Thoracic aorta (tissue), 2 donors: Measurements from ENCODE around the gene DUSP5. TPM values are rescaled to one million over a fixed set of nuclear protein-coding genes. Genes with fewer than 3 reads are reported as not detected.
A peak's percentile ranks its signal among the peaks of the same experiment; 100 is the strongest.

Source experiments
- ATAC-seq: fragments of 150-250 bp; one replicate; pipeline ENCODE4 v1.8.0; 2017; ENCODE audit warnings: low read depth; ENCODE audit not compliant: insufficient number of reproducible peaks, low FRiP score
- DNase-seq: peaks from one replicate; pipeline ENCODE4 v3.0.0-alpha.2; 2020; ENCODE audit warnings: low spot score
- H3K27ac ChIP-seq, 2 donors: fragments of 200-600 bp; sonication (generic); 1 replicate in 1 of 2; 2 replicates in 1 of 2; pipeline ENCODE4 v1.5.1; 2016; ENCODE audit warnings: mild to moderate bottlenecking in 2 of 2, moderate library complexity in 2 of 2
- H3K27me3 ChIP-seq: fragments of 200-600 bp; sonication (generic); replicated peaks from 2 replicates; pipeline ENCODE4 v1.6.0; 2016; ENCODE audit warnings: mild to moderate bottlenecking; ENCODE audit not compliant: insufficient read depth
- H3K36me3 ChIP-seq: fragments of 200-600 bp; sonication (generic); one replicate; pipeline ENCODE4 v1.5.1; 2016
- H3K4me1 ChIP-seq, 2 donors: fragments of 200-600 bp; sonication (generic); 1 replicate in 1 of 2; 2 replicates in 1 of 2; pipeline versions ENCODE4 v1.5.1 to v1.6.0; 2016; ENCODE audit warnings: low read depth in 2 of 2, mild to moderate bottlenecking in 1 of 2; ENCODE audit not compliant: control insufficient read depth in 1 of 2
- H3K4me3 ChIP-seq: fragments of 200-600 bp; sonication (generic); 2 replicates; pipeline ENCODE4 v1.5.1; 2016; ENCODE audit warnings: mild to moderate bottlenecking
- H3K9me3 ChIP-seq: fragments of 200-600 bp; sonication (generic); 2 replicates; pipeline ENCODE4 v1.5.1; 2016
- CTCF ChIP-seq: fragments of 200-600 bp; sonication (generic); IDR thresholded peaks from one replicate; pipeline ENCODE4 v1.5.1; 2019; ENCODE audit warnings: antibody characterized with exemption
- total RNA-seq, 2 donors: library from RNA; depleted of rRNA; stranded (reverse); fragments of >200 nt; gene quantifications; one replicate each; pipeline versions ENCODE4 v1.1.0 to v1.2.3, GENCODE V29; 2016

DUSP5 gene
- total RNA-seq, 2 donors from 2014 or later = 12.7 to 13.1 TPM

DNA sequence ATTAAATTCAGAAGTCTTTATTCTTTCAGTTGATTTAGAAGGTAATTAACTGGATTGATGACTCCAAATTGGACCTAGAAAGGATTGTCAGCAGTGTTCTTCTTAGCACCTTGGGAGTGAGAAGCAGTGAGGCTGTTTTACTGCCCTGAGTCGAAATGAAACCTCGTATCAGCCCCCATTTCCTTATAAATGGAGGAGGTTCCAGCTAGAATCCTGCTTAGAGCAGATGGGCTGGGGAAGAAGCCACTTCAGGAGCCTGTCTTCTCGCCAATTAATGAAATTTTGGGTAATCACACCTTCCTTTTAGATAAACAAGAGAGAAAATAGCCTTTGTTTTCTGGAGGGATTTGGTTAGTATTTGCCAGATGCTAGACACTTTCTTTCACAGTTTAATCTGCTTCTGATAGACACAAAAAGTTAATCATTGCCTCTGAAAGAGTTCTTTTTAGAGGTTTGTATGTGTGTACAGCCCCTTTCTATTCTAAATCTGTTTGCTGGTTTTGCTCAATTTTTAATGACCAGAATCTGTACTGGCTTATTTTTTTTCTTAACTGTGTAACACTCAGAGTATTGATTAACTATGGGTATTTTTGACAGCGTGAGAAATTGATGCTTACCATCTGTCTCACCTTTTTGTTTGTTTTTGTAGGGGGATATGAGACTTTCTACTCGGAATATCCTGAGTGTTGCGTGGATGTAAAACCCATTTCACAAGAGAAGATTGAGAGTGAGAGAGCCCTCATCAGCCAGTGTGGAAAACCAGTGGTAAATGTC, 4.6 kb downstream of the DUSP5 start:
- no peak overlapping the region for H3K27ac ChIP-seq
- DNase-seq = no peak
- no peaks in the 10 kb centered on the region for H3K9me3 ChIP-seq
- no peak overlapping the region for H3K4me3 ChIP-seq
- peaks cover 26 to 35% of the 10 kb centered on the region in 2 donors for H3K4me1 ChIP-seq
- no peak for TF ChIP-seq CTCF
- ATAC-seq = no peak
- no peaks in the 10 kb centered on the region for H3K27me3 ChIP-seq
- no peaks in the 10 kb centered on the region for H3K36me3 ChIP-seq

- ATAC-seq (no peak), DNase-seq (no peak)
- Histone ChIP-seq H3K36me3 (no peaks in the 10 kb centered on the region), H3K9me3 (no peaks in the 10 kb centered on the region), H3K4me1 (peaks cover 26 to 35% of the 10 kb centered on the region in 2 donors), H3K4me3 (no peak overlapping the region), H3K27ac (no peak overlapping the region), H3K27me3 (no peaks in the 10 kb centered on the region)
- TF ChIP-seq CTCF = no peak
Observed at GRCh38 chr10:110502851-110503301, 5.2 kb downstream of the DUSP5 start.

DNA sequence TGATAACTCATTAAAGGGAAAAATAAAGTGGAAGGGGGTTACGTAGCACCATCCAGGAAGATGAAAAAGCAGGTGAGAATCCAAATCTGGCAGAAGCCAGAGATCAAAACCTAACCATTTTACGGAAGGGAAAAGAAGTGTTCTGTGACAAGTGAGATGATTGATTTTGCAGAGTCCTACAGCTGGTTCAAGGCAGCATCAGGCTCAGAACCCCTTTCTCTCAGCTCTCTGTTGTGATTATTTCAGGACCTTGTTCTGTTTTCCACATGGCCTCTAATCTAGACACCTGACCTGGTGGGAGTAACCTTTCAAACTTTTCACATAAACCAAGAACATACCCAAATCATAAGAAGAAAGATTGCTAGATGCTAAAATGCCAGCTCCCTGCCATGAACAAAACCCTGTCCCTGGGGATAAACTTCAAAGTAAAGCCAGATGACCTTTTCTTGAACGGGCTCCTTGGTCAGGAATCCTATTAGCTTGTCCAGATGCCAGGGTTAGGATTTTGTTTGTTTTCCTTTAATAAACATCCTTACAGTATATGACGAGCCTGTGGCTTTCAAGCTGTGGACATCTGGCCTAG, 5.9 kb downstream of the DUSP5 start:
- Histone ChIP-seq H3K36me3 (no peaks in the 10 kb centered on the region), H3K27ac (peak overlapping the region in 1 of 2 donors; percentile 19), H3K27me3 (no peaks in the 10 kb centered on the region), H3K4me1 (peaks cover 24 to 32% of the 10 kb centered on the region in 2 donors), H3K9me3 (no peaks in the 10 kb centered on the region), H3K4me3 (no peak overlapping the region)
- no peak for ATAC-seq
- DNase-seq = no peak
- no peak for TF ChIP-seq CTCF

DNA sequence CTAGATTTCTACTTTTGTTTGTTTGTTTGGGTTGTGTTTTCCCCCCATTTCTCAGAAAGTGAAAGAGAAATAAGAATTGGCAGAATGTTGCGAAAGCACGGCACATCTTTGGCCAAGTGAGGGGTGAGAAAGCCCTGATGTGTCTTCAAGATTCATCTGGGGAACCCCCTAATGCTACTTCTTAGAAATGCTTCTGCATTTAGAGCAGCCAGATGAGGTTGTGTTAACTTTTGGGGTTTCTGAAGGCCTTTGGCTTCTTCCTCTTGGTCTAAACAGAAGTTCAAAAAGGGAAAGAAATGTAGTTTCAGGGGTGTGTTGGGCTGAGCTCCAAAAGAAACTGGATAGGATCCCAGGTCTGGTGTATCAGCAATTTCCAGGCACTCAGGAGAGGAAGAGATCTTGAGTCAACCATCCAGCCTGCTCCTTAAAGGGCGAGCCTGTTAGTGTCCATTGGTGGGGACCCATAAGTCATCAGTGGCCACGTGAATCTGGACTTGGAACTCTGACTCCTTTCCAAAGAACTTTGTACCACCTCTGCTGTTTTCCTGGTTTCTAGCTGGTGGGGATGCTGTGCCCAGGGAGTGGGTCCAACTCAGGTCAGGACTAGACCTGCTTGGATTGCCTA, 6.5 kb downstream of the DUSP5 start:
- no peaks in the 10 kb centered on the region for H3K36me3 ChIP-seq
- DNase-seq (no peak), ATAC-seq (no peak)
- no peaks in the 10 kb centered on the region for H3K27me3 ChIP-seq
- H3K4me3 ChIP-seq = no peak overlapping the region
- no peak for TF ChIP-seq CTCF
- peak overlapping the region in 1 of 2 donors; percentile 19 for H3K27ac ChIP-seq
- H3K9me3 ChIP-seq = no peaks in the 10 kb centered on the region
- H3K4me1 ChIP-seq = peaks cover 24 to 31% of the 10 kb centered on the region in 2 donors

GRCh38 chr10:110505130-110505770, 7.5 kb downstream of the DUSP5 start:
- Histone ChIP-seq H3K27ac (no peak overlapping the region), H3K4me1 (peaks cover 23 to 31% of the 10 kb centered on the region in 2 donors), H3K9me3 (no peaks in the 10 kb centered on the region), H3K27me3 (no peaks in the 10 kb centered on the region), H3K4me3 (no peak overlapping the region), H3K36me3 (no peaks in the 10 kb centered on the region)
- ATAC-seq = no peak
- DNase-seq = no peak
- TF ChIP-seq CTCF = no peak
